ENCODE results near the gene SEC61A2. TPM values are rescaled to one million over a fixed set of nuclear protein-coding genes. Genes with fewer than 3 reads are reported as not detected.

Gene SEC61A2
- total RNA-seq, 2 donors from 2014 or later = 4.6 TPM

DNA sequence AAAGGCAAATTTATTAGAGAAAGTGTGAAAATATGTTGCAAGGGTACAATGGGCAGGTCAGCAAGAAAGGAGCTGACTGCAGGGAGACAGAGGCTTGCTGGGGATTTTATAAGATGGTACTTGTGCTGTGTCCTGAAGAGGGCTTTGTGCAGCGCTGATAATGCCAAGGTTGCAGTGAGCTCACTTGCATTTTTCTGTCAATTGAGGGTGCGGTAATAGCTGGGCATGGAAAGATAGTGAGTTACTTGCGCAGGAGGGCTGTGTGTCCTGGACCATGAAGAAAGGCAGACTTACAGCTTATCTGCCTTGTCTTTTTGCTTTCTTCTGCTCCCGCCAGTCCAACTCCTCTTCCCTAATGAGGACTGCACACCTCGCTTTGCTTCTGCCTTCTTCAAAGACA is 79.0 kb downstream of the SEC61A2 start:
- intact Hi-C loops (cut with DNase I) = no loop called here
- peaks cover 6% of the 10 kb centered on the region for H3K36me3 ChIP-seq

DNA sequence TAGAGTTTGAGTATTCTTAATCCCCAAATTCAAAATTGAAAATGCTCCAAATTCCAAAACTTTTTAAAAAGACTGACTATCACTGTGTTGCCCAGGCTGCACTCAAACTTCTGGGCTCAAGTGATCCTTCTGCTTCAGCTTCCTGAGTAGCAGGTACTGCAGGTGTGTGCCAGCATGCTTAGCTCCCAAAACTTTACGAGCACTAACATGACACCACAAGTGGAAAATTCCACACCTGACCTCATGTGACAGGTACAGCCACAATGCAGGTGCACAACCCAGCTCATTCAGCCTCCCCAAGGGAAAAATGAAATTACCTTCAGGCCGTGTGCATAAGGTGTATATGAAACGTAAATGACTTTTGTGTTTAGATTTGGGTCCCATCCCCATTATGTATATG is 83.0 kb downstream of the SEC61A2 start:
- H3K9ac ChIP-seq (ENCODE audit: low read depth in 2 of 2, low read length in 2 of 2) = no peak overlapping the region
- peaks cover 6% of the 10 kb centered on the region for H3K36me3 ChIP-seq
- no peak overlapping the region for H3K4me3 ChIP-seq
- peaks cover 3% of the 10 kb centered on the region for H3K4me1 ChIP-seq
- H3K27me3 ChIP-seq = no peaks in the 10 kb centered on the region
- no peak overlapping the region for H3K27ac ChIP-seq
- H3K9me3 ChIP-seq = no peaks in the 10 kb centered on the region
- TF ChIP-seq, protein P1, sequence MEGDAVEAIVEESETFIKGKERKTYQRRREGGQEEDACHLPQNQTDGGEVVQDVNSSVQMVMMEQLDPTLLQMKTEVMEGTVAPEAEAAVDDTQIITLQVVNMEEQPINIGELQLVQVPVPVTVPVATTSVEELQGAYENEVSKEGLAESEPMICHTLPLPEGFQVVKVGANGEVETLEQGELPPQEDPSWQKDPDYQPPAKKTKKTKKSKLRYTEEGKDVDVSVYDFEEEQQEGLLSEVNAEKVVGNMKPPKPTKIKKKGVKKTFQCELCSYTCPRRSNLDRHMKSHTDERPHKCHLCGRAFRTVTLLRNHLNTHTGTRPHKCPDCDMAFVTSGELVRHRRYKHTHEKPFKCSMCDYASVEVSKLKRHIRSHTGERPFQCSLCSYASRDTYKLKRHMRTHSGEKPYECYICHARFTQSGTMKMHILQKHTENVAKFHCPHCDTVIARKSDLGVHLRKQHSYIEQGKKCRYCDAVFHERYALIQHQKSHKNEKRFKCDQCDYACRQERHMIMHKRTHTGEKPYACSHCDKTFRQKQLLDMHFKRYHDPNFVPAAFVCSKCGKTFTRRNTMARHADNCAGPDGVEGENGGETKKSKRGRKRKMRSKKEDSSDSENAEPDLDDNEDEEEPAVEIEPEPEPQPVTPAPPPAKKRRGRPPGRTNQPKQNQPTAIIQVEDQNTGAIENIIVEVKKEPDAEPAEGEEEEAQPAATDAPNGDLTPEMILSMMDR (IDR thresholded peaks at IDR 0.05) = no peak
- intact Hi-C loops (cut with DNase I) = loop anchor here (2.0 kb wide), 1 partner anchor 18 kb away; the partner anchor contains the start of gene NUDT5
- no peak for DNase-seq

More for the DNA sequence above, 79.0 kb downstream of the SEC61A2 start:
- Histone ChIP-seq H3K4me3 (no peak overlapping the region), H3K9me3 (no peaks in the 10 kb centered on the region), H3K9ac (ENCODE audit: low read depth in 2 of 2, low read length in 2 of 2) (no peak overlapping the region), H3K27me3 (no peaks in the 10 kb centered on the region), H3K4me1 (no peaks in the 10 kb centered on the region), H3K27ac (no peak overlapping the region)
- no peak for DNase-seq
- TF ChIP-seq, protein P1 (IDR thresholded peaks at IDR 0.05) = no peak

DNA sequence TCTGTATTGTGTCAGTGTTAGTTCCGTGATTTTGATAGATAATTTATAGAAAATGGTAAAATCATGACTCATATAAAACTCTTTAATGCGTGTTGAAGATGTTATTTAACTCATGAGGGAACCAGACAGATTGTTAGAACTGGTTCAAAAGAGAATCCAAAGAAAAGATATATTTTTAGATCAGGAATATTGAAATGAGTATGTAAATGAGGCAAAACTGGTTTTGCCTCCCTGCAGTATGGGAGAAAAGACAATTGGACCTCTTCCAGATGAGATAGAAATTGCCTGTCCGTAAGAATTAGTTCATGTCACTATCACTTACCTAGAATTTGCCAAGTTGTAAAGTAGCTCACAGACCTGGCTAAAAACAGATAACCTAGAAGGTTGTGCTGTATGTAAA is 84.1 kb downstream of the SEC61A2 start:
- Histone ChIP-seq H3K36me3 (peaks cover 6% of the 10 kb centered on the region), H3K4me3 (no peak overlapping the region), H3K9ac (ENCODE audit: low read depth in 2 of 2, low read length in 2 of 2) (no peak overlapping the region), H3K9me3 (no peaks in the 10 kb centered on the region), H3K27me3 (no peaks in the 10 kb centered on the region), H3K27ac (no peak overlapping the region), H3K4me1 (peaks cover 3% of the 10 kb centered on the region)
- intact Hi-C loops (cut with DNase I) = loop anchor here (2.0 kb wide), 1 partner anchor 19 kb away; the partner anchor contains the start of gene NUDT5
- TF ChIP-seq, protein P1 (IDR thresholded peaks at IDR 0.05) = no peak
- DNase-seq = no peak

DNA sequence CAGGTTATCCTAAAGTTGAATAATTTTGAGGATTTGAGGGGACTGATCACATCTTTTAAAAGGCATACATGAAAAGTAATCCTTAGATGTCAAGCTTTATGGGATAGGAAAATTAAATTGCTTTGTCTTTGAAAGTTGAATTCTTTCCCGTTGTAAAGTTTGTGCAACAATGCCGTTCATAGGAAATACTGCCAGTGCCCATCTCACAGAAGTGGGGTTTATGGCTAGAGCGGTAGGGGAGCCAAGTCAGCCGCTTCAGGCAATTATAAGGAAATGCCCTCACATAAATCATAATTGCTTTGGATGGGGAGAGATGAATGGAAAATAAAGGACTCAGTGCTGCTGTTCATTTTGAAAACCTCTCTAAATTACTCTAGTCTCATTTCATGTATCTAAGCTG is 84.6 kb downstream of the SEC61A2 start:
- TF ChIP-seq, protein P1 (IDR thresholded peaks at IDR 0.05) = no peak
- Histone ChIP-seq H3K4me3 (no peak overlapping the region), H3K4me1 (peaks cover 3% of the 10 kb centered on the region), H3K9me3 (no peaks in the 10 kb centered on the region), H3K9ac (ENCODE audit: low read depth in 2 of 2, low read length in 2 of 2) (no peak overlapping the region), H3K27me3 (no peaks in the 10 kb centered on the region), H3K27ac (peak overlapping the region; percentile 14), H3K36me3 (peaks cover 6% of the 10 kb centered on the region)
- DNase-seq = no peak
- intact Hi-C loops (cut with DNase I) = no loop called here

DNA sequence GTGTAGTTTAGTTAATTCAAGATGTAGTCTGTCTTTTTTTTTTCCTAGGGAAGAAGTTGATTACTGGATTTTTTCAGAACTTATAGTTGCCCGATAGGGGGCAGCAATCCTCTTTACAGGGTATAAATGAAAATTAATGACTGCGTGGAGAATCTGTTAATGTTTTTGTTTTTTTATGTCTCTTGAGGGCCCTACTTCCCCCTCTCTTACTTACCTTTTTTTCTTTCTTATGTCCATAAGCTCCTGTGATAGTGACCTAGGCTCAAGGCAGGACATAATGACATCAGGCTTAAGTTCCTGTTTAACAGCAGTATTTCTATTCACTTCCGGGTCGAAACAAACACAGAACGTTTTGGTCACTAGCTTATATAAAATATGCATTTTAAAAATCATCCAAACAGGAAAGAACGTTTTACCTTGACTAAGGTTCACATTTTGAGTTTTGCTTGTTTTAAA is 85.3 kb downstream of the SEC61A2 start:
- Histone ChIP-seq H3K4me3 (no peak overlapping the region), H3K9me3 (no peaks in the 10 kb centered on the region), H3K4me1 (peaks cover 3% of the 10 kb centered on the region), H3K27ac (peak overlapping the region; percentile 14), H3K27me3 (no peaks in the 10 kb centered on the region), H3K36me3 (peaks cover 6% of the 10 kb centered on the region), H3K9ac (ENCODE audit: low read depth in 2 of 2, low read length in 2 of 2) (no peak overlapping the region)
- intact Hi-C loops (cut with DNase I) = no loop called here
- peak; percentile 60 for DNase-seq
- TF ChIP-seq, protein P1 (IDR thresholded peaks at IDR 0.05) = peak; percentile 54

Small RNA genes within 50 kb of the gene (microRNA-seq; reads per million reads assigned to microRNA genes)
- not detected for gene MIR548AK

Other genes with a start within 250 kb of the SEC61A2 start
- 10 to 100 TPM; 21.9 to 25.6 TPM for gene UPF2, start 86.9 kb upstream of the SEC61A2 start, total RNA-seq
- 10 to 100 TPM; 18.5 to 40.6 TPM for gene DHTKD1, start 60.7 kb upstream of the SEC61A2 start, total RNA-seq
- gene NUDT5, start 66.2 kb downstream of the SEC61A2 start, total RNA-seq = 10 to 100 TPM; 41.4 to 89.0 TPM
- 10 to 100 TPM; 47.9 to 84.5 TPM for gene CDC123, start 66.5 kb downstream of the SEC61A2 start, total RNA-seq
- 10 to 100 TPM; 21.3 to 29.7 TPM for gene CAMK1D, start 219.9 kb downstream of the SEC61A2 start, total RNA-seq

Data from colonic mucosa (tissue), 4 donors.